GM23248 (cell line): ENCODE measurements around the gene L3MBTL4. TPM values are rescaled to one million over a fixed set of nuclear protein-coding genes. Genes with fewer than 3 reads are reported as not detected.

ENCODE experiments used
- DNase-seq: peaks from one replicate; pipeline ENCODE4 v3.0.0-alpha.2; 2015
- H2AFZ ChIP-seq: fragments of 200-600 bp; sonication (generic); 2 replicates; pipeline ENCODE4 v1.6.1; 2016; ENCODE audit warnings: antibody characterized with exemption
- H3F3A ChIP-seq: fragments of 200-600 bp; sonication (generic); 2 replicates; pipeline ENCODE4 v1.6.1; 2016; ENCODE audit warnings: mild to moderate bottlenecking, antibody characterized with exemption, mixed run types; ENCODE audit not compliant: insufficient read depth
- H3K27ac ChIP-seq: fragments of 200-600 bp; sonication (generic); 2 replicates; pipeline ENCODE4 v1.5.1; 2016; ENCODE audit warnings: mild to moderate bottlenecking
- H3K27me3 ChIP-seq: fragments of 200-600 bp; sonication (generic); replicated peaks from 2 replicates; pipeline ENCODE4 v1.6.1; 2016; ENCODE audit warnings: mild to moderate bottlenecking; ENCODE audit not compliant: insufficient read depth
- H3K36me3 ChIP-seq: fragments of 200-600 bp; sonication (generic); 2 replicates; pipeline ENCODE4 v1.6.1; 2016; ENCODE audit warnings: low read depth, mild to moderate bottlenecking
- H3K4me1 ChIP-seq: fragments of 200-600 bp; sonication (generic); 2 replicates; pipeline ENCODE4 v1.6.1; 2016; ENCODE audit warnings: mild to moderate bottlenecking; ENCODE audit not compliant: insufficient read depth
- H3K4me2 ChIP-seq: fragments of 200-600 bp; sonication (generic); one replicate; pipeline ENCODE4 v1.6.1; 2016; ENCODE audit warnings: mild to moderate bottlenecking; ENCODE audit not compliant: unreplicated experiment
- H3K4me3 ChIP-seq: fragments of 200-600 bp; sonication (generic); 2 replicates; pipeline ENCODE4 v1.5.1; 2016; ENCODE audit warnings: mild to moderate bottlenecking
- H3K79me2 ChIP-seq: fragments of 200-600 bp; sonication (generic); 2 replicates; pipeline ENCODE4 v1.6.1; 2016; ENCODE audit warnings: mild to moderate bottlenecking; ENCODE audit not compliant: insufficient read depth
- H3K9ac ChIP-seq: fragments of 200-600 bp; sonication (generic); 2 replicates; pipeline ENCODE4 v1.6.1; 2016; ENCODE audit warnings: mild to moderate bottlenecking
- H3K9me2 ChIP-seq: fragments of 200-600 bp; sonication (generic); 2 replicates; pipeline ENCODE4 v1.6.1; 2016; ENCODE audit warnings: mixed run types, mild to moderate bottlenecking, moderate library complexity; ENCODE audit not compliant: insufficient read depth
- H3K9me3 ChIP-seq: fragments of 200-600 bp; sonication (generic); one replicate; pipeline ENCODE4 v1.6.1; 2017; ENCODE audit warnings: low read depth
- H4K20me1 ChIP-seq: fragments of 200-600 bp; sonication (generic); 2 replicates; pipeline ENCODE4 v1.6.0; 2016; ENCODE audit not compliant: insufficient read depth
- EZH2 ChIP-seq: fragments of 200-600 bp; sonication (generic); IDR thresholded peaks from 2 replicates; pipeline ENCODE4 v1.6.1; 2018; ENCODE audit warnings: antibody characterized with exemption, mild to moderate bottlenecking; ENCODE audit not compliant: insufficient read depth, poor library complexity, severe bottlenecking
- EZH2phosphoT487 ChIP-seq: fragments of 200-600 bp; sonication (generic); IDR thresholded peaks from 2 replicates; pipeline ENCODE4 v1.6.1; 2018; ENCODE audit warnings: antibody characterized with exemption, moderate library complexity, mild to moderate bottlenecking, low read depth; ENCODE audit not compliant: insufficient read depth
- WGBS, 2 experiments: methylation state at CpG; one replicate each; pipeline ENCODE4 v1.1.6; 2015 to 2017; ENCODE audit warnings: low lambda C conversion rate in 2 of 2, low coverage in 1 of 2; ENCODE audit errors: missing lambda C conversion rate in 2 of 2; 5-methylcytosine and 5-hydroxymethylcytosine counted together
- in situ Hi-C: fragments of 300-500 bp; cut with MboI; formaldehyde crosslinking; loops from 2 replicates; pipeline ENCODE4 v1.15.0; 2020
- polyA plus RNA-seq: library from polyadenylated mRNA; unstranded; fragments of >200 nt; fragmentation: Nextera tagmentation; extraction: Ambion mirVana; gene quantifications from 2 replicates; pipeline ENCODE4 v1.2.1, GENCODE V29; 2016
- total RNA-seq: library from RNA; depleted of rRNA; stranded (reverse); fragments of >200 nt; shearing (Covaris generic); gene quantifications from 2 replicates; pipeline ENCODE4 v1.2.3, GENCODE V29; 2014

The L3MBTL4 gene
- total and polyA plus RNA-seq, 2 experiments from 2014 or later = not detected

- H4K20me1 ChIP-seq = no peaks in the 10 kb centered on the region
- no peaks in the 10 kb centered on the region for H3K9me3 ChIP-seq
- H3K4me3 ChIP-seq = no peak overlapping the region
- no peak overlapping the region for H3K27ac ChIP-seq
- WGBS, 2 experiments = 65 to 68% methylated on average over 14 of the region's 14 CpGs
- no peaks in the 10 kb centered on the region for H3F3A ChIP-seq
- DNase-seq = no peak
- H3K4me1 ChIP-seq = no peaks in the 10 kb centered on the region
- H3K27me3 ChIP-seq = no peaks in the 10 kb centered on the region
- TF ChIP-seq EZH2phosphoT487 (no peak), EZH2 (no peak)
- no peaks in the 10 kb centered on the region for H3K36me3 ChIP-seq
- no peaks in the 10 kb centered on the region for H3K9me2 ChIP-seq
- no peak overlapping the region for H3K9ac ChIP-seq
- H3K79me2 ChIP-seq = no peaks in the 10 kb centered on the region
- in situ Hi-C loops = no loop called here
- no peak overlapping the region for H2AFZ ChIP-seq
- H3K4me2 ChIP-seq = no peak overlapping the region
Measured at GRCh38 chr18:6374935-6375529, 39.7 kb downstream of the L3MBTL4 start.

- DNase-seq = no peak
- Histone ChIP-seq H3K27me3 (no peaks in the 10 kb centered on the region), H3K9ac (no peak overlapping the region), H3K27ac (no peak overlapping the region), H3K9me3 (no peaks in the 10 kb centered on the region), H3K36me3 (no peaks in the 10 kb centered on the region), H4K20me1 (no peaks in the 10 kb centered on the region), H3K9me2 (no peaks in the 10 kb centered on the region), H3F3A (no peaks in the 10 kb centered on the region), H3K4me1 (no peaks in the 10 kb centered on the region), H3K4me2 (no peak overlapping the region), H3K79me2 (no peaks in the 10 kb centered on the region), H2AFZ (no peak overlapping the region), H3K4me3 (no peak overlapping the region)
- WGBS, 2 experiments = 52 to 56% methylated on average over 8 of the region's 8 CpGs
- TF ChIP-seq EZH2phosphoT487 (no peak), EZH2 (no peak)
- in situ Hi-C loops = no loop called here
Measured at GRCh38 chr18:6374340-6374739, 40.4 kb downstream of the L3MBTL4 start.

GRCh38 chr18:6373187-6373586, 41.5 kb downstream of the L3MBTL4 start:
- Histone ChIP-seq H4K20me1 (no peaks in the 10 kb centered on the region), H3F3A (no peaks in the 10 kb centered on the region), H3K4me3 (no peak overlapping the region), H3K36me3 (no peaks in the 10 kb centered on the region), H3K9me2 (no peaks in the 10 kb centered on the region), H3K79me2 (no peaks in the 10 kb centered on the region), H3K4me1 (no peaks in the 10 kb centered on the region), H3K9me3 (no peaks in the 10 kb centered on the region), H3K4me2 (no peak overlapping the region), H3K27me3 (no peaks in the 10 kb centered on the region), H3K27ac (no peak overlapping the region), H2AFZ (no peak overlapping the region), H3K9ac (no peak overlapping the region)
- in situ Hi-C loops = no loop called here
- 47 to 52% methylated on average over 5 of the region's 5 CpGs for WGBS, 2 experiments
- TF ChIP-seq EZH2 (no peak), EZH2phosphoT487 (no peak)
- DNase-seq = no peak

GRCh38 chr18:6370886-6371635, 43.6 kb downstream of the L3MBTL4 start:
- Histone ChIP-seq H3K9me3 (no peaks in the 10 kb centered on the region), H3K4me1 (no peaks in the 10 kb centered on the region), H3K36me3 (no peaks in the 10 kb centered on the region), H4K20me1 (no peaks in the 10 kb centered on the region), H3K79me2 (no peaks in the 10 kb centered on the region), H2AFZ (no peak overlapping the region), H3K27ac (no peak overlapping the region), H3F3A (no peaks in the 10 kb centered on the region), H3K9me2 (no peaks in the 10 kb centered on the region), H3K4me2 (no peak overlapping the region), H3K4me3 (no peak overlapping the region), H3K27me3 (0 out of 2 replicates have a peak, but pooled peaks cover 3% of the 10 kb centered on the region), H3K9ac (no peak overlapping the region)
- no peak for DNase-seq
- in situ Hi-C loops = no loop called here
- WGBS, 2 experiments = 66 to 70% methylated on average over 12 of the region's 12 CpGs
- TF ChIP-seq EZH2phosphoT487 (no peak), EZH2 (no peak)
